HG02852 (cell line): ENCODE measurements around the gene LYRM4.

ENCODE experiments used
- ATAC-seq: cut with Tn5 transposase; IDR thresholded peaks from one replicate; pipeline ENCODE4 v1.9.1; 2021; ENCODE audit warnings: mild to moderate bottlenecking, moderate library complexity; ENCODE audit not compliant: unreplicated experiment

The LYRM4 gene

DNA sequence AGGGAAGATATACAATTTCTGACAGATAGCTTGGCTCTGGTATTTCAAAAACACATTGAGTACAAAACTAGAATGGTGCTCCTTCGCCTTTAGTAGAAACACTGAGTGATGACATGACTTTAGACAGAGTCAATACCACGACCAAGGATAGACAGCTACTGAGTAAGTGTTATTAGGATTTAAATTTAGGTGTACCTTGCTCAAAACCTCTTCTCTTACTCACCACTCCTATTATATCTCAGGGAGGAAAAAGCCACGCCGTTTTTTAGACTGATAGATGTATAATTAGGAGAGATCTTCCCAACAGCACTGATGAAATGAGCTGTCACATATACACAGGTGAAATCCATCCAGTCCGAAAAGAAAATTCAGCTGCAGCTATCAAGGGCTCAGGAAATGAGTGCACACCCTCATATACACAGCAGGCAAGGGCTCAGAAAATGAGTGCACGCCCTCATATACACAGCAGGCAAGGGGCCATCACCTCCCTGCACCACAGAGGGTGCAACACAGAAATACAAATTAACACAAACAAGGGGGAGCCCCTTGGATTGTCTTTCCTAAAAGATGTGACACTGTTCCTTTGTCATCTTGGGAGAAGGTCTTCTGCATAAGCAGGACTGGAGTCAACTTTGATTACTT lies 53.7 kb downstream of the LYRM4 start:
- no peak for ATAC-seq

- no peak for ATAC-seq
Observed at GRCh38 chr6:5205877-5206850, 54.6 kb downstream of the LYRM4 start.

GRCh38 chr6:5205035-5205507 lies 55.7 kb downstream of the LYRM4 start:
- no peak for ATAC-seq

- no peak for ATAC-seq
Observed at GRCh38 chr6:5204376-5204775, 56.4 kb downstream of the LYRM4 start.

GRCh38 chr6:5203546-5203945 lies 57.2 kb downstream of the LYRM4 start:
- ATAC-seq = no peak

DNA sequence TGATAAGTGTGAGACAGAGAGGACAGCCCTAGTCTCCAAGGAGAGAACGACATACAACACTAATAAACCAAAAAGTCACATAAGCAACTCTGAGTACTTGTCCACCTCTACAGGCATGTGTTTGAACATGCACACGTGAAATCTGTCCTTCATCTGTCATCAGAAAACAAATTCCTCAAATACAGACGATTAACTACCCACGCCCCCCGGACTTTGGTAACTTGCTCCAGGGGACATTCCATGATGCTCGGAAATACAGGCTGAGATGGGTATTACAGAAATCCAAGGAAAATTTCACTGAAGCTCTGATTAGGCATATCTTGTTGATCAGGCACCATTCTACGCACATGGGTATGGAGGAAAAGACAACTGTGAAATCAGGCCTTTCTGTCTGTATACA lies 57.8 kb downstream of the LYRM4 start:
- no peak for ATAC-seq

- no peak for ATAC-seq
Observed at GRCh38 chr6:5202206-5202605, 58.5 kb downstream of the LYRM4 start.

DNA sequence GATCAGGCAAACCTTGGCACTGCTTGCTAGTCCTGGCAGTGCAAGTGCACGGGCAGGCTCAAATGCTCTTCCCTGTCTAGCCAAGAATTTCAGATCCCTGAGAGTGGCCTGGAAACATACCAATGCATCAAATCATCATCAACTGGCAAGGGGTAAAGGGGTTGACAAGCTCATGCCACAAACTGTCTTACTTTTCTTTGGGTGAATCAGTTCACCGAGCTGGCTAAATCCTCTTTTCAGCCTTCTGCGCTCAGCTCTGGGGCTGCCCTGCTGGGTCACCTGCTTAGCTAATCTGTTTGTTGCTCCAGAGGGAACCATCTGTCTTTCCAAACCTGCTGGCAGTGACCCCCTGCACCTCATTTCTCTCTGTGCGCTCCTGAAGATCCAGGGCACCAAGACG lies 59.5 kb downstream of the LYRM4 start:
- ATAC-seq = no peak

DNA sequence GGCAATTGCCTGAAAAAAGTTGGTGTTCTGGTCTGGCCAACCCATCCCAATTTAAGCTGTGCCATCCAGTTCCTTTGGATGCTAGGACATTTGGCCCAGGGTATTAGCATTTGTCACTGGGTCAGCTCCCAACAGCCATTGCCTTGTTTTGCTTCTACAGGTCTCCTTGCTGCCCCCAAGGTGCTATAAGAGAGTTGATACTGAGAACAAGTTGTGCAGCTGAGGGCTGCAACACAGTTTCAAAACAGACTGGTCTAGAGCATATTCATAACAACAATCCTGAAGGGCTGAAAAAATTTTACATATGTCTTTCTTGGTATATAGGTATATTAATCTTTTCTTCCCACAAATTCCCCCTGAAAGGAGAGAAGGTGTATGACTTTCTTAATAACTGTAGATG lies 61.0 kb downstream of the LYRM4 start:
- no peak for ATAC-seq

- no peak for ATAC-seq
Observed at GRCh38 chr6:5199283-5199682, 61.5 kb downstream of the LYRM4 start.

DNA sequence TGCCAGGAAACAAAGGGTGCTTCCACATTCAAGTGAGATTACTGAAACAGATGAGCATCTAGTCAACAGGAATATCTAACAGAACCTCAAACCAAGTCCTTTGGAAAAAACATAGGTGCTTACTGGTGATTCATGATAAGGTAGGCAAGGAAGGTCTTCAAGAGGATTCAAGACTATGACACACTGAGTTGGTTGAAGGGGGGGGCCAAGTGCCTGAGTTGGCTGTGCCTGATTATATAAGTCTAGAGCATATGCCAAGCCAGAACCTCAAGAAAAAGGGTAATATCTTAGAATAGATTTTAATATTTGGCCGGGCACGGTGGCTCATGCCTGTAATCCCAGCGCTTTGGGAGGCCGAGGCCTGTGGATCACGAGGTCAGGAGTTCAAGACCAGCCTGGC lies 63.7 kb downstream of the LYRM4 start:
- no peak for ATAC-seq

GRCh38 chr6:5192135-5192794 lies 68.5 kb downstream of the LYRM4 start:
- no peak for ATAC-seq

GRCh38 chr6:5191722-5192121 lies 69.0 kb downstream of the LYRM4 start:
- ATAC-seq = no peak

DNA sequence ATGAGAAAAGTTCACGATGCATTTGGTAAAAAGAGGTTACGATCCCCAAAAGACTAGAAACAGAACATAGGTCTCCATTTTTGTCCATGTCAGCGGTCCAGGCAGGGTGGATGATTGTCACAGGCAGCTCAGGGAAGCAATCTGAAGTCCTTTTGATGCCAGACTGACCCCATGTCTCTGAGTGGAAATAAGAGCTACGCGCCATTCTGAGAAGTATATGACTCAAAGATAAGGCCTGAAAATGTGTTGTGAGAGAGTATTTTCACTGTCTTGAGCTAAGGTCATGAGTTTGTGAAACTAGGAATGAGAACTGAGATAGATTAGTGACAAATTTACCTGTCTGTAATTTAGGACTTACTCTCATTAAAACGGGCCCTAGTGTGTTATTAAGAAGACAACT lies 69.5 kb downstream of the LYRM4 start:
- peak; percentile 68 for ATAC-seq

- no peak for ATAC-seq
Observed at GRCh38 chr6:5190507-5190906, 70.2 kb downstream of the LYRM4 start.

DNA sequence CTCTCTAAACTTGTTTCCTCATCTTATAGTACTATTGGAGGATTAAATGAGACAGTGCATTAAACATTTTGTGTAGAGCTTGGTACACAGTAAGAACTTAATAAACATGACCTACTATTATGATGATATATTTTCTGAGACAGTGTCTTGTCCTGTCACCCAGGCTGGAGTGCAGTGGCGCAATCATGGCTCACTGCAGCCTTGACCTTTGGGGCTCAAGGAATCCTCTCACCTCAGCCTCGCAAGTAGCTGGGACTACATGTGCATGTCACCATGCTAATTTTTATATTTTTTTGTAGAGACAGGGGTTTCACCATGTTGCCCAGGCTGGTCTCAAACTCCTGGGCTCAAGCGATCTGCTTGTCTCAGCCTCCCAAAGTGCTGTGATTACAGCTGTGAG lies 72.1 kb downstream of the LYRM4 start:
- ATAC-seq = no peak

- no peak for ATAC-seq
Observed at GRCh38 chr6:5184878-5185277, 75.9 kb downstream of the LYRM4 start.

GRCh38 chr6:5184218-5184617 lies 76.5 kb downstream of the LYRM4 start:
- ATAC-seq = no peak

DNA sequence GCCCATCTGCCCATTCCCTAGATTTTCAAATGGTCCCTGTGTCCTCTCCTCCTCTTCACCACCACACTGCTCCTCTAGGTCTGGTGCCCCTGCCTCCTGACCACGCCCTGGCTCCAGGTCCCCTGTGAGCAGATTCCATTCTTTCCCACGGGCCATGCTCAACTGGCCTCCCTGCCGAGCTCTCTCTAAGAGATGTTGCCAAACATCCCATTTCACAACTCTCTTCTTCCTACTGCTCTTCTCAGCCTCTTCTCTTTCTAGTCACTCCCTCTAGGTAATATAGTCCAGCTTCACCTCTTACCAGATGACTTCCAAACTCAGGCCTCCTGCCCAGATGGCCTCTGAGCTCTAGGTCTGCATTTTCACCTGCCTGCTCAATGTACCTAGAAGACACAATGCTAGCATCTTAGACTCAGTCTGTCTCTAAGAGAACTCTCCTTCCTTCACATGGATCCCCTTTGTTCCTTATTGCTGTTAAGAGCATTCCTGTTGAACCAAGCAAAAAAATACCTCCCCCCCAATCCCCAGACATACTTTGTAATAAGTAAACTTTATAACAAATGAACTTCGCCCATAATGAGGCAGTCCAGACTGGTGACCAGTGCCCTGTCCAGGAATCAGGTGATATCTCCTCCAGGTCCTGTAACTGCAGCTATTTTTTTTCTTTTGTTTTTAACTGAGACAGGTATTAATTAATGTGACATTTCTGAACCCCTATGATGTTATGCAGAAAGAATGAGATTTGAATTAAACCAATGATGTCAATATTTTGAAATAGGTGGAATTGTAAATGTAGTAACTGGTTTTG lies 79.0 kb downstream of the LYRM4 start:
- no peak for ATAC-seq

- ATAC-seq = no peak
Observed at GRCh38 chr6:5180636-5181035, 80.1 kb downstream of the LYRM4 start.

DNA sequence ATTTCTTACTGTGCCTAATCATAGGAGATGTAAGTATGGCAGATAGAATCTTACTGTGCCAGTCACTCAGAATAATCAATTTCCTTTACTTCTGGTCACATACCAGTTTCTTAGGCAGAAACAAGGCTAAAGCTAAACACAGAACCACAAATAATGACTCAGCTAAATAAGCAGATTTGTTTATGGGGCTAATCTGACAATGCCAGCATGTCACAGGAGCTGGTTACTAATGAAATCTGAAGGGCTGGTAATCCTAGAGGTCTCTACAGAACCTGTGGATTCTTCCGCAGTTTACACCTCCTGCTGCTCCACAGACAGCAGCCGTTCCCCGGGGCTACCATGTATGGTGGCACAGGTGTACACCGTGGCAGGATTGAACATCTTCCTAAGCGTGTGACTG lies 80.8 kb downstream of the LYRM4 start:
- ATAC-seq = no peak
